ENCODE results near the gene ANKRD65. TPM values are rescaled to one million over a fixed set of nuclear protein-coding genes. Genes with fewer than 3 reads are reported as not detected.

The ANKRD65 gene
- total RNA-seq, 2 donors from 2014 or later: not detected

Other genes starting within 250 kb of the ANKRD65 start
- gene TTLL10, start 247.4 kb downstream of the ANKRD65 start, total RNA-seq: 1 to 10 TPM in 1 of 2 donors, under 1 TPM in 1; 0.86 to 2.5 TPM
- 10 to 100 TPM; 47.9 to 80.4 TPM for gene TNFRSF18, start 214.7 kb downstream of the ANKRD65 start, total RNA-seq
- 100 to 1,000 TPM in 1 of 2 donors, 10 to 100 TPM in 1; 94.7 to 127 TPM for gene TNFRSF4, start 207.1 kb downstream of the ANKRD65 start, total RNA-seq
- gene SDF4, start 189.3 kb downstream of the ANKRD65 start, total RNA-seq: 100 to 1,000 TPM; 129 to 146 TPM
- gene B3GALT6, start 189.0 kb downstream of the ANKRD65 start, total RNA-seq: 1 to 10 TPM; 8.4 to 9.4 TPM
- 1 to 10 TPM in 1 of 2 donors, under 1 TPM in 1; 0.91 to 2.0 TPM for gene C1QTNF12, start 174.6 kb downstream of the ANKRD65 start, total RNA-seq
- 10 to 100 TPM; 50.6 to 57.7 TPM for gene UBE2J2, start 147.4 kb downstream of the ANKRD65 start, total RNA-seq
- 1 to 10 TPM; 4.6 to 8.0 TPM for gene SCNN1D, start 140.8 kb downstream of the ANKRD65 start, total RNA-seq
- gene ACAP3, start 113.3 kb downstream of the ANKRD65 start, total RNA-seq: 10 to 100 TPM; 63.5 to 66.2 TPM
- gene PUSL1, start 112.7 kb downstream of the ANKRD65 start, total RNA-seq: 10 to 100 TPM; 10.6 to 14.9 TPM
- 100 to 1,000 TPM; 130 to 132 TPM for gene INTS11, start 96.6 kb downstream of the ANKRD65 start, total RNA-seq
- 10 to 100 TPM; 14.3 to 15.7 TPM for gene CPTP, start 96.5 kb downstream of the ANKRD65 start, total RNA-seq
- under 1 TPM; 0.72 to 0.96 TPM for gene TAS1R3, start 90.0 kb downstream of the ANKRD65 start, total RNA-seq
- gene DVL1, start 71.9 kb downstream of the ANKRD65 start, total RNA-seq: 10 to 100 TPM; 41.0 to 45.8 TPM
- 1 to 10 TPM in 1 of 2 donors, under 1 TPM in 1; 0.42 to 1.0 TPM for gene MXRA8, start 62.7 kb downstream of the ANKRD65 start, total RNA-seq
- 10 to 100 TPM; 58.3 to 62.6 TPM for gene AURKAIP1, start 46.1 kb downstream of the ANKRD65 start, total RNA-seq
- 100 to 1,000 TPM; 231 to 252 TPM for gene CCNL2, start 21.9 kb downstream of the ANKRD65 start, total RNA-seq
- gene MRPL20, start 14.0 kb downstream of the ANKRD65 start, total RNA-seq: 10 to 100 TPM; 88.0 to 92.1 TPM
- gene VWA1, start 14.4 kb upstream of the ANKRD65 start, total RNA-seq: not detected
- 1 to 10 TPM in 1 of 2 donors, under 1 TPM in 1; 0.13 to 2.9 TPM for gene ATAD3C, start 28.4 kb upstream of the ANKRD65 start, total RNA-seq
- gene ATAD3B, start 50.5 kb upstream of the ANKRD65 start, total RNA-seq: 10 to 100 TPM; 41.7 to 45.1 TPM
- gene ATAD3A, start 90.9 kb upstream of the ANKRD65 start, total RNA-seq: 10 to 100 TPM; 20.3 to 23.3 TPM
- gene TMEM240, start 119.3 kb upstream of the ANKRD65 start, total RNA-seq: under 1 TPM in 1 of 2 donors, not detected in 1; 0.44 TPM
- 100 to 1,000 TPM in 1 of 2 donors, 10 to 100 TPM in 1; 99.3 to 103 TPM for gene SSU72, start 153.6 kb upstream of the ANKRD65 start, total RNA-seq
- gene FNDC10, start 178.9 kb upstream of the ANKRD65 start, total RNA-seq: 1 to 10 TPM; 3.3 to 3.4 TPM
- 10 to 100 TPM; 42.0 to 50.0 TPM for gene MIB2, start 194.2 kb upstream of the ANKRD65 start, total RNA-seq
- gene MMP23B, start 210.9 kb upstream of the ANKRD65 start, total RNA-seq: 1 to 10 TPM; 3.9 to 4.2 TPM
- gene CDK11B, start 237.7 kb upstream of the ANKRD65 start, total RNA-seq: 10 to 100 TPM; 43.9 to 49.8 TPM

Data from T-helper 17 cell (primary cell).